HG03064 (cell line): Measurements from ENCODE around the gene DCANP1.
"Not testable (repeated sequence)": the region's sequence is repeated elsewhere in the genome, so short reads cannot be mapped to it uniquely, and the experiment has no call there.

Experiments
- ATAC-seq: cut with Tn5 transposase; IDR thresholded peaks from one replicate; pipeline ENCODE4 v1.9.1; 2021; ENCODE audit warnings: low read depth; ENCODE audit not compliant: unreplicated experiment

DCANP1 gene, protein sequence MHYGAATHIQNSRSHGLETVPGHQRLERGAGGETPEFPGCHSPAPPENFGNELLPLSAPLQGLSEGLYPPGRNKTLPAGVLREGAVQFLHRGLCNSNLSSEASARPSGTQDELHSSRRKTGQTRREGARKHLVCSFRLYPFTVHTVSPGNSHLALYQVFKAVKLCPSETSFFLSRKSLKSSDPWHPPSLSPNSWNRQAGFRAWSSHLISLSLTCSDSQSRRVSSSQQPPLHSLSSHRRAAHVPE

GRCh38 chr5:135447298-135447929, at the start of gene DCANP1:
TSS of gene DCANP1 (minus strand) at chr5:135447348. CDS start at chr5:135447108, 240 bp downstream.
- no peak for ATAC-seq

GRCh38 chr5:135495531-135495930, 48.4 kb upstream of the DCANP1 start:
- not testable (repeated sequence) for ATAC-seq

- ATAC-seq, result no peak
Measured at GRCh38 chr5:135494196-135494595, 47.0 kb upstream of the DCANP1 start.

GRCh38 chr5:135493406-135494180, 46.4 kb upstream of the DCANP1 start:
- ATAC-seq, result no peak

DNA sequence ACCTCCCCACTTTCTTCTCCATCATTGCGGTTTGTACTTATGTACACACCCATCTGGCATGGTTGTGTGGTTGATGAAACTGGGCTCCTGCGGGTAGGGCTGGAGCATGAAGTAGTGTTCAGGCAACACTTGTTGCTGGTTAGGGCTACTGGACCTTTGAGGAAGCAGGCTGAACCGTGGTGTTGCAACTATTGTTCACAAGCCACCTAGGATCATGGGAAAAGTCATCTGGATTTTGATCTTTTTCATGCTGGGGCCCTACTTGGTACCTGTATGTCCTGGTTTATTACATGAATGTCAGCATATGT, 45.1 kb upstream of the DCANP1 start:
- no peak for ATAC-seq

DNA sequence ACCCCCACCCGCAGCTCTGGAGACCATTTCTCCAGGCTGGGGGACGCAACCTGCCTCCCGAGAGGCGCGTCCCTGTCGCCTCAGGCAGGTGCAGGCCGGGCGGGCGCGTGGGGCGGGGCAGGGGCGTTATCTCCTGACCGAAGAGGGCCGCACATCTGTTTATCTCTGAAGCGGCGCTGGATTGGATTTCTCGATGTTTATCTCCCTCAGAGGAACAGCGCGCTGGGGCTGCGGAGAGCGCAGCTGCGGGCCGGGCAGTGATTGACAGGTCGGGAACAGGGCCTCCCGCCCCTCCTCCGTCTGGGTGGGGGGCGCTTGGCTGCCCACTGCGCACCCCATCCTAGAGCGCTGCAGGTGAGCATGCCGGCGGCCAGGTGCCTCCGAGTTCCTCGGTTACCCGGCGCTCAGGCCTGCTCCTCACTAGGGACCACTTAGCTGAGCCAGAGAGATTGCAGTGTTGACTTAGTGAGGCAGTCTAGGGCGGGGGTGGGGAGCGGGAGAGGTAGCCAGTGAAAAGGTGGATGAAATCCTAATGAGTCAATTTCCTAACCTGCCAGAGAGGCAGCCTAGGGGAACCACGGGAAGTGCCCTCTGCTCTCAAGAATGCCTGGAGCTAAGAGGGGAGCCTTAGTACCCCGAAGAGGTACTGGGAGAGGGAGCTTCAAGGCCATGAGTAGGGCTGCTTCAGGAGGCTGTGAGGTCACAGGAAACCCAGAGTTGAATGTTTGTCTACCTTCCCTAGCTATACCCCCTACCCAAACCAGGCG, 44.6 kb upstream of the DCANP1 start:
- no peak for ATAC-seq

DNA sequence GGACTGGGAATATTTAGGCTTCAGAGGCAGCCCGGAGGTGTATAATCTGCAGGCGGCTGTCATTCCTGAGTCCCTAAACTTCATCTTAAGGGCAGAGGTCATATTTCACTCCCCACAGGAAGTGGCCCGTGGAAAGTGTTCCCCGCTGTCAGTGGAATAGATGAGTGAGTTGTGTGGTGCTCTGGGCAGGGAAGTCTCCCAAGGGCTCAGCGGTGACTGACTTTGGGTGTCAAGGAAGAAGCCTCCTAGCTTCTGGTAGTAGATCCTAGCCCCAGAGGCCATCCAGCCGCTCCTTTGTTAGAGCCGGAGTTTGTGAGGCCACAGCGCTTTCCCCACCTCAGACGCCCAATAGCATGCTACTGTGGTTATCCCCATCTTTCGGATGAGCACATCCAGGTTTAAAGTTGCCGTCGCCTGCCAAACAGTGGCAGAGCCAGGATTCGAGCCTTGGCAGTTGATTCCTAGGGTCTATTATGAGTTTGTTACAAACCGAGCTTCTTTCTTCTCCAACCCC, 43.9 kb upstream of the DCANP1 start:
- ATAC-seq, result no peak

GRCh38 chr5:135490245-135491037, 43.3 kb upstream of the DCANP1 start:
- ATAC-seq, result no peak

- ATAC-seq, result no peak
Measured at GRCh38 chr5:135489466-135490244, 42.5 kb upstream of the DCANP1 start.

- no peak for ATAC-seq
Measured at GRCh38 chr5:135488727-135489465, 41.7 kb upstream of the DCANP1 start.

DNA sequence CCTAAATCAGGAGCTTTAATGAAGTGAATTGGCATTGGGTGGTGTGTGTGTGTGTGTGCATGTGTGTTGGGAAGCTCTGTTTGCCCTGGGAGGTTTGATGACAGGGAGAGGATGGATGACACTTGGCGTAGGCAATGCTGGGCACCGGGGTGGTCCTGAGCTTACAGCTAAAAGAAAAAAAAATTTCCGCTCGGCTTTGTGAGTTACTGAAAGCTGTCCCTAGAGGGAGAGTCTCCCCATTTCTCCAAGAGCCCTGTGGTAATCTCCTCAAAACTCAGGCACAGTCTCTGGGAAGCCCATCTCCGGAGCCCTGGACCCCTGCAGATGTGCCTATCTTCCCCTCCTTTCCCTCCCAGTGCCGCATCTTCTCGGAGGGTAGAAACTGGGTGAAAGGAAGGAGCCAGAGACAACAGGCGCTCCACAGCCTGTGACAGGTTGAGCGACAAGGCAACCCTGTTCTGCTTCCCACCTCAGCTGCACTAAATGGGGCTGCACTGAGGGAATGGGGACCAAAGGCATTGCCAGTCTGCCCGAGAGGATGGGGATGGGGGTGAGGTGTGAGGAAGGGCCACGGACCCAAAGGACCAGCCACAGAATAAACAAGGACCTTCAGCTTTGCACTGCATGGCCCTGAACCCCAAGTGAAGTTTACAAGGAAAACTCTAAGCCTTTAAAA, 40.8 kb upstream of the DCANP1 start:
- no peak for ATAC-seq

- ATAC-seq, result no peak
Measured at GRCh38 chr5:135487037-135487395, 39.9 kb upstream of the DCANP1 start.

DNA sequence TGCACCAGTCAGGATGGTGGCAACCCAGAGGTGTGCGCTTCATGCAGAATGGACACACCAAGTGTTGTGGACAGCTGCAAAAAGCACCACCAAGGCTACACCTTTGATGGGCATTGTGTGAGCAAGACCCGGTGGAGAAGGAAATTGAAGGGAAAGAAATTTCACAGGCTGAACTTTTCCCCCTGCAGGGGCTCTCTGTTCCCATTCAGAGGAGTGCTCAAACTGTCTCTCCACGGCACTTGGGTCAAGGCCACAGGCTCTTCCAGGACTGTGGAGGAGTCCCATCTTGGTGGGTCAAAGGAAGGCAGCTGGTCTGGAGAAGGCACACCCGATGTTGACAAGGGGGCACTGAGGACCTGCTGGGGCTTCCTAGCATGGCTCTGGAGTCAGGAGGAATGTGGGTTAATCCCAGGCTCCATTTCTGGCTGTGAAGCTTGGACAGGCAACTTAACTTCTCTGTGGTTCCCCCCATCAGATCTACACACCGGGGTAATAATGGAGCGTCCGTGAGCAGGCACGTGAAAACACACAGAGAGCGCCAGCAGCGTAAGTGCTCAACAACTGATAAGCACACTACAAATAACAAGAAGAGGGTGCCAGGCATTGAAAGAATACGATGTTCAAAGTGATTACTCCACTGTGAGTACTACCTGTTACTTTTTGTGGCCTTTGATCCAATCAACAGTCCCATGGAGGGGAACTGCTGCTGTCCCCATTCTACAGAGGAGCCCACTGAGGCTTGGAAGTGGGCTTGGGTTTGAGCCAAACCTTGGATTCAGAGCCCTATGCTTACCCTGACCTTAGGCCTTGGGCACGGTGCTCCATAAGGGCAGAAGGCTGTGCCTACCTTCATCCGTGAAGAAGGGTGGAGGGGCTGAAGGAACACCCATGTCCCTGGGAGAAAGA, 39.2 kb upstream of the DCANP1 start:
- ATAC-seq, result no peak

DNA sequence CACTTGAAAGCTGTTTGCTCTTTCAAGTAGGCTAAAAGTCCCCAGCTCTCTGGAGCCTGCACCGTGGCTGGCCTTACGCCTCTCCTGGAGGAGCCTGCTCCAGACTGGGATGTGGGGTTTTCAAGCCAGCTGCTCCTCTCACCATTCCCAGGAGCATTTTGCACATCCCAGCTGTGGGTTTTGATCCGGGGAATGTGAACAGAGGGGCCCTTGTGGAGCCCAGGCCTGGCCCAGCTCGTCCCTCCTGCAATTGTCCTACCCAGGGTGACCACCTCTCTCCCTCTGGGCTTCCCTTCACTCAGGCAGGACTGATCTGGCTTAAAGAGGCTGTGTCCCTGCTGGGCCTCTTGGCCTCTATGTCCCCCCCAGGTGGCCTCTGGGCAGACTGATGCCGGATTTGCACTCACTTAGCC, 37.5 kb upstream of the DCANP1 start:
- no peak for ATAC-seq

GRCh38 chr5:135483254-135483653, 36.1 kb upstream of the DCANP1 start:
- ATAC-seq, result no peak

DNA sequence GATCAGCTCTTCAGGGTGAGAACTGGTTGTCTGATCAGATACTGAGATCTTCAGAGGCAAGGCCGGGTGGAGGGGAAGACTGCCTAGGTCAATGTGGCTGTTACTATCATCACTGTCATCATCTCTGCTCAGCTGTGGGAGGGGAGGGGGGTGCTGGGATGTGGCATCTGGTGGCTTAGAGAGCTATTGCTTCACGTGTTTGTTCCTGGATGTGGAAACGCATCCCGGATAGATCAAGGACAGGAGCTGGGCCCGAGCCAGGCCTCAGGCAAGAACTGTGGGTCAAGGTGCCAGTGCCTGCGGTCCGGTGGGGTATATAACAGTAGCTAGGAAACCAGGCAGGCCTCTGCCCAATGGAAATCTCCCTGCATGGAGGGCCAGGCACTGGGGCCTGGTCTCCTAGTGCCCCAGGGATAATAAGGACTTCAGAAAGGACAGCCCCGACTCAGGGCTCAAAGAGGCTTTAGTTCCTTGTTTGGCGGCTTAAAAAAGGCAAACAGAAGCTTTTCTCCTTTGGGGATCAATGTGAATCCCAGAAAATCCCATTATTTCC, 35.3 kb upstream of the DCANP1 start:
- no peak for ATAC-seq

GRCh38 chr5:135481909-135482311, 34.8 kb upstream of the DCANP1 start:
- ATAC-seq, result no peak
